ENCODE data around the gene EFR3B.
"Not testable (repeated sequence)": the region's sequence is repeated elsewhere in the genome, so short reads cannot be mapped to it uniquely, and the experiment has no call there.

The EFR3B gene

DNA sequence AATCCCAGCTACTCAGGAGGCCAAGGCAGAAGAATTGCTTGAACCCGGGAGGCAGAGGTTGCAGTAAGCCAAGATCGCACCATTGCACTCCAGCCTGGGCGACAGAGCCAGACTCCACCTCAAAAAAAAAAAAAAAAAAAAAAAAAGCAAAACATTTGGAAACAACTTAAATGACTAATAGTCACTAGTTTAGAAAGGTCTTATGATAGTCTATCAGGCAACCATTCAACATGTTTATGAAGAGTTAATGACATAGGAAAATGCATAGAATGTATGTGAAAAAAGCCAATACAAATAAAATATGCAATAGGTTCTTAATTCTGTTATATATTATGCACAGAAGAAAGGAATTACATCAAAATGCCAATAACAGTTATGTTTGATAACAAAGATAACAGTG is 85.2 kb downstream of the EFR3B start:
- H3K4me1 Mint-ChIP-seq (ENCODE audit: low read depth); H3K27ac Mint-ChIP-seq; H3K36me3 Mint-ChIP-seq; H3K4me3 Mint-ChIP-seq; H3K9me3 Mint-ChIP-seq (ENCODE audit: low read depth): not testable (repeated sequence)
- H3K27me3 Mint-ChIP-seq, result peaks cover 11% of the 10 kb centered on the region

DNA sequence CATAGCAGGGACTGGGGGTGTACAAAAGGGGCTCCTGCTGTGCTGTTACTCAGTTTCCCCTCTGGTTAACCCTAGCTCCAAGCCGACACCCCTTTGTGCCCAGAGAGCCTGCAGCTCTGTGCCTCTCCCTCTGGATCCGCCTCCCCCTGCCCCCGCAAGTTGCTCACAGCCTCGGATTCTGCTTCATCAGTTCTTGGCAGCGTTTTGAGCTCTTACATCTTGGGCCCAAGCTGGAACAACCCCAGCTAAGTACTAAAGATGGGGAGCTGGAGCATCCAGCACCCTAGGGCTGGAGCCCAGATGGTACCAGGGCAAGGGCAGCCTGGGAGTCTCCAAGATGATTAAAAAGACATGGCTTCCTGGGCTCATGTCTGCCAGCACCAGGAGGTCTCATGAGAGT is 85.8 kb downstream of the EFR3B start:
- no peaks in the 10 kb centered on the region for H3K9me3 Mint-ChIP-seq (ENCODE audit: low read depth)
- no peak overlapping the region for H3K27ac Mint-ChIP-seq
- H3K4me1 Mint-ChIP-seq (ENCODE audit: low read depth), result peaks cover 7% of the 10 kb centered on the region
- H3K27me3 Mint-ChIP-seq, result peaks cover 8% of the 10 kb centered on the region
- no peaks in the 10 kb centered on the region for H3K36me3 Mint-ChIP-seq
- no peak overlapping the region for H3K4me3 Mint-ChIP-seq

- Mint-ChIP-seq H3K27ac (no peak overlapping the region), H3K36me3 (no peaks in the 10 kb centered on the region), H3K4me3 (no peak overlapping the region), H3K4me1 (ENCODE audit: low read depth) (peaks cover 7% of the 10 kb centered on the region), H3K27me3 (peaks cover 25% of the 10 kb centered on the region), H3K9me3 (ENCODE audit: low read depth) (no peaks in the 10 kb centered on the region)
These were observed 88.1 kb downstream of the EFR3B start for GRCh38 chr2:25129901-25130520.

DNA sequence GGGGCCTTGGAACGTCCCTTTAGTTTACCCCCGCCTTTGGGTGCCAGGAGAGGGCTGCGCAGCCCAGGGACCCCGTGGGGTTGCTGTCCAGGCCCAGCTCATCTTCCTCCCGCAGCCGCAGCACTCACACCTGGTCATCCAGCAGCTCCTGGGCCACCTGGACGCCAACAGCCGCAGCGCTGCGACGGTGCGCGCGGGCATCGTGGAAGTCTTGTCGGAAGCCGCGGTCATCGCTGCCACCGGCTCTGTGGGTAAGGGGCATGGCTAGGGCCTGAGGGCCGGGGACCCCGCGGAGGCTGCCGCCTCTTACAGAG is 89.3 kb downstream of the EFR3B start:
- H3K27ac Mint-ChIP-seq, result no peak overlapping the region
- peak overlapping the region; percentile 63 for H3K4me3 Mint-ChIP-seq
- H3K36me3 Mint-ChIP-seq, result no peaks in the 10 kb centered on the region
- no peaks in the 10 kb centered on the region for H3K9me3 Mint-ChIP-seq (ENCODE audit: low read depth)
- peaks cover 7% of the 10 kb centered on the region for H3K4me1 Mint-ChIP-seq (ENCODE audit: low read depth)
- H3K27me3 Mint-ChIP-seq, result peaks cover 33% of the 10 kb centered on the region

DNA sequence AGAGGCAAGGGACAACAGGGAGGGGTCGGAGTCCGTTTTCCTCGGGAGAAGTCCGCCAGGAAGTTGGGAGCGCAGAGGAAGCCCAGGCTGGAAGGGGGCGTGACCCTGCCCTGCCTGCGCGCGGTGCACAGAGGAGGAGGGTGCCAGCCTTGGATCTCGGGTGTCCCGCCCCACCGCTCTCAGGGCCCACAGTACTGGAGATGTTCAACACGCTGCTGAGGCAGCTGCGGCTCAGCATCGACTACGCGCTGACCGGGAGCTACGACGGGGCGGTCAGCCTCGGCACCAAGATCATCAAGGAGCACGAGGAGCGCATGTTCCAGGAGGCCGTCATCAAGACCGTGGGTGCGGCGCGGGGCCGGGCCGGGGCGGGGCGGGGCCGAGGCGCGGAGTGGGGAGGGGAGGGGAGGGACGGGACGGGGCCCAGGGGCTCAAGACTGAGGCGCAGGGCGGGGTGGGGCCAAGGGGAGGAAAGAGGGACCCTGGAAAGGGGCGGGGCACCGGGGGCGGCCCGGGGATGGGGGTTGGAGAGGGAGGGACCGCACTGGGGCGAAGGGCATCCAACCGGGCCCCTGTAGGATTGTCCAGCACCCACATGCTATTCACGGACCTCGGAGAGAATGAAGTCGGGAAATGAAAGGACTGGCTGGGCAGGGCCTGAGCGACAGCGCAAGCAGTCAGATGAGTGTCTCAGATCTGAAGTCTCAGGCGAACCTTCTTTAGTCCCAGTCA is 89.9 kb downstream of the EFR3B start:
- H3K36me3 Mint-ChIP-seq, result no peaks in the 10 kb centered on the region
- H3K27ac Mint-ChIP-seq, result no peak overlapping the region
- no peaks in the 10 kb centered on the region for H3K9me3 Mint-ChIP-seq (ENCODE audit: low read depth)
- peak overlapping the region; percentile 63 for H3K4me3 Mint-ChIP-seq
- peaks cover 7% of the 10 kb centered on the region for H3K4me1 Mint-ChIP-seq (ENCODE audit: low read depth)
- H3K27me3 Mint-ChIP-seq, result peaks cover 33% of the 10 kb centered on the region

GRCh38 chr2:25132299-25132635 is 90.4 kb downstream of the EFR3B start:
- H3K9me3 Mint-ChIP-seq (ENCODE audit: low read depth), result no peaks in the 10 kb centered on the region
- peaks cover 35% of the 10 kb centered on the region for H3K27me3 Mint-ChIP-seq
- H3K4me1 Mint-ChIP-seq (ENCODE audit: low read depth), result peaks cover 7% of the 10 kb centered on the region
- H3K27ac Mint-ChIP-seq, result no peak overlapping the region
- peak overlapping the region; percentile 20 for H3K4me3 Mint-ChIP-seq
- H3K36me3 Mint-ChIP-seq, result no peaks in the 10 kb centered on the region

DNA sequence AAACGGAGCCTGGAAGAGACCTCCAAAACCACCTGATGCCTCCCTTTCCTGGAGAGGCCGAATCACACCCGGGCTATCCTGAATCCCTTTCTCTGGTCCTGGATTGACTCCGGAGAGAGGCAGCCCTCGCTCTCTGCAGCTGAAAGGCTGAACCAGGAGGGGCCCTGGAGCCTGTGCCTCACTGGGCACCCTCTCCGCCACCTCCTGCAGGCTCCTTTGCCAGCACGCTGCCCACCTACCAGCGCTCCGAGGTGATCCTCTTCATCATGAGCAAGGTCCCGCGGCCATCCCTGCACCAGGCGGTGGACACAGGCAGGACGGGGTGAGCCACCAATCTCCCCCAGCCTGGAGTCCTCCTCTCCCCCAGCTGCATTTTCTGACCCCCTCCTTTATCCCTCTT is 90.8 kb downstream of the EFR3B start:
- H3K36me3 Mint-ChIP-seq, result no peaks in the 10 kb centered on the region
- H3K9me3 Mint-ChIP-seq (ENCODE audit: low read depth), result no peaks in the 10 kb centered on the region
- no peak overlapping the region for H3K27ac Mint-ChIP-seq
- H3K4me3 Mint-ChIP-seq, result peak overlapping the region; percentile 6
- peaks cover 35% of the 10 kb centered on the region for H3K27me3 Mint-ChIP-seq
- peaks cover 7% of the 10 kb centered on the region for H3K4me1 Mint-ChIP-seq (ENCODE audit: low read depth)

DNA sequence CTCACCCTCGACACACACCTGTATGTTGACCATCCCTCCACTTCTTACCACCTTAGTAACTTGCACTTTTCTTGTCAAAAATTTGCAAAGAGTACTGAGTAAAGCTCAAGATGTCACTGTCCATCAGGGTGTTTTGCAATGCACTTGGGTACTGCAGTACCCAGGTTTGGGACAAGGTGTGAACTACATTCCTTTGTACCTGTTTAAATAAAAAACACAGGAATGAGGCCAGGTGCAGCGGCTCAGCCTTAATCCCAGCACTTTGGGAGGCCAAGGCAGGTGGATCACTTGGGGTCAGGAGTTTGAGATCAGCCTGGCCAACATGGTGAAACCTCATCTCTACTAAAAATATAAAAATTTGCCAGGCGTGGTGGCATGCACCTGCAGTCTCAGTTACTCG is 98.7 kb downstream of the EFR3B start:
- not testable (repeated sequence) for H3K27me3 Mint-ChIP-seq; H3K36me3 Mint-ChIP-seq; H3K4me3 Mint-ChIP-seq; H3K4me1 Mint-ChIP-seq (ENCODE audit: low read depth); H3K27ac Mint-ChIP-seq; H3K9me3 Mint-ChIP-seq (ENCODE audit: low read depth)

DNA sequence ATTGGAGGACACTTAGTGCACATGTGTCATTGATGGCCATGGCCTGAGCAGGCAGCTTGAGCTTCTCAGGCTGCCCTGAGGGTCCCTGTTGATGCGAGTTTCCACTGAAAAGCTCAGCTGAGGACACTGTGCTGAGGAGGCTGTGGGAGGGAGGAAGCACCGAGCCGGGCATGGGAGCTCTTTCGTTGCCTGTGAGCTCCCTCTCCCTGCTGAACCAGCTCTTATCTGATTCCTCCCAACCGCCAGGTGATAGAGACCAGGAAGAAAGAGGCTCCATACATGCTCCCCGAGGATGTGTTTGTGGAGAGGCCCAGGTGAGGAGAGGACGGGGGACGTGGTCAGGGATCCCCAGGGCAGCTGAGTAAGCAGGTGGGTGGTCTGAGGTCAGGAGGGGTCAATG is 99.2 kb downstream of the EFR3B start:
- Mint-ChIP-seq H3K4me3 (no peak overlapping the region), H3K9me3 (ENCODE audit: low read depth) (no peaks in the 10 kb centered on the region), H3K27me3 (peaks cover 4% of the 10 kb centered on the region), H3K27ac (no peak overlapping the region), H3K4me1 (ENCODE audit: low read depth) (peaks cover 5% of the 10 kb centered on the region), H3K36me3 (no peaks in the 10 kb centered on the region)

DNA sequence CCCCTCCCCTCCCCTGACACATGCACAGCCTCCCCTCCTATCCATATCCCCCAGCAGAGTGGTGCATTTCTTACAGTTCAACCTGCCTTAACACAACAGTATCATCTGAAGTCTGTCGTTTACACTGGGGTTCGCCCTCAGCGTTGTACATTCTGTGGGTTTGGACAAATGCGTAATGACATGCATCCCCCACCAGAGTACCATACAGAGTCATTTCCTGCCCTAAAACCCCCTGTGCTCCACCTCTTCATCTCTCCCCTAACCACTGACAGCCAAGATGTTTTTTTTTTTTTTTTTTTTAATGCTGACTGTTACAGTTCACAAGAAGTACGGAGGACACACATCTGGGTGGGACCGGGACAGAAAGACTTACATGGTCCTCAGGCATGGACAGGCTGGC is 103.9 kb downstream of the EFR3B start:
- Mint-ChIP-seq H3K9me3 (ENCODE audit: low read depth) (no peaks in the 10 kb centered on the region), H3K4me3 (no peak overlapping the region), H3K4me1 (ENCODE audit: low read depth) (peaks cover 5% of the 10 kb centered on the region), H3K27me3 (peaks cover 2% of the 10 kb centered on the region), H3K36me3 (no peaks in the 10 kb centered on the region), H3K27ac (no peak overlapping the region)

GRCh38 chr2:25146896-25147295 is 105.0 kb downstream of the EFR3B start:
- no peaks in the 10 kb centered on the region for H3K36me3 Mint-ChIP-seq
- no peak overlapping the region for H3K27ac Mint-ChIP-seq
- peaks cover 2% of the 10 kb centered on the region for H3K27me3 Mint-ChIP-seq
- peaks cover 5% of the 10 kb centered on the region for H3K4me1 Mint-ChIP-seq (ENCODE audit: low read depth)
- H3K4me3 Mint-ChIP-seq, result no peak overlapping the region
- H3K9me3 Mint-ChIP-seq (ENCODE audit: low read depth), result no peaks in the 10 kb centered on the region

DNA sequence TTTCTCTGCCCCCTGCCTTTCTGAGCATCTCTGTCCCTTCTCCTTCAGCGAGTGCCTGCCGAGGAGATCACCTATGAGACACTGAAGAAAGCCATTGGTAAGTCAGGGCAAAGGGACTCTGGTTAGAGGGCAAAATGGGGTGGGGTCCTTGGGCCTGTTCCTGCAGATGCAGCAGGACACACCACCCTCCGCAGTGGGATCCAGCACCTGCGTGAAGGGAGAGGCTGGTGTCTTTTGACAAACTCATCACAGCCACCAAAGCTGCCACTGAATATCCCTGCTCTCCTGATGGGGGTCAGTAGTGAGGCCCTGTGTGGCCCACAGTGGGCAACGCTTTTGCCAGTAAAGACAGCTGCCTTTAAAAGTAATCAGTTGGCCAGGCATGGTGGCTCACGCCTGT is 107.8 kb downstream of the EFR3B start:
- H3K4me1 Mint-ChIP-seq (ENCODE audit: low read depth), result peaks cover 5% of the 10 kb centered on the region
- H3K9me3 Mint-ChIP-seq (ENCODE audit: low read depth), result no peaks in the 10 kb centered on the region
- no peak overlapping the region for H3K4me3 Mint-ChIP-seq
- H3K27ac Mint-ChIP-seq, result no peak overlapping the region
- H3K27me3 Mint-ChIP-seq, result peaks cover 2% of the 10 kb centered on the region
- H3K36me3 Mint-ChIP-seq, result no peaks in the 10 kb centered on the region

DNA sequence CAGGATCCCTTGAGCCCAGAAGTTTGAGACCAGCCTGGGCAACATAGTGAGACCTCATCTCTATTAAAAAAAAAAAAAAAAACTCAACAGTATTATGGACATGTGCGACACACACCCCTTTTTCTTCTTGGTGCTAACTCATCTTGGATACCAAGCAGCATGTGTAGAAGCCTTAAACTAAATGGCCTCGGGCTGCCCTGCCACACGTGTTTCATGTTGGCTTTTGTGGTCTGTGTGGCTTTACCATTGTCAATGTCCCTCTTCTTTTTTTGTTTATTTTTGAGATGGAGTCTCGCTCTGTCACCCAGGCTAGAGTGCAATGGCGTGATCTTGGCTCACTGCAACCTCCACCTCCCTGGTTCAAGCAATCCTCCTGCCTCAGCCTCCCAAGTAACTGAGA is 109.1 kb downstream of the EFR3B start:
- H3K4me1 Mint-ChIP-seq (ENCODE audit: low read depth); H3K27ac Mint-ChIP-seq; H3K36me3 Mint-ChIP-seq; H3K9me3 Mint-ChIP-seq (ENCODE audit: low read depth); H3K27me3 Mint-ChIP-seq; H3K4me3 Mint-ChIP-seq: not testable (repeated sequence)

DNA sequence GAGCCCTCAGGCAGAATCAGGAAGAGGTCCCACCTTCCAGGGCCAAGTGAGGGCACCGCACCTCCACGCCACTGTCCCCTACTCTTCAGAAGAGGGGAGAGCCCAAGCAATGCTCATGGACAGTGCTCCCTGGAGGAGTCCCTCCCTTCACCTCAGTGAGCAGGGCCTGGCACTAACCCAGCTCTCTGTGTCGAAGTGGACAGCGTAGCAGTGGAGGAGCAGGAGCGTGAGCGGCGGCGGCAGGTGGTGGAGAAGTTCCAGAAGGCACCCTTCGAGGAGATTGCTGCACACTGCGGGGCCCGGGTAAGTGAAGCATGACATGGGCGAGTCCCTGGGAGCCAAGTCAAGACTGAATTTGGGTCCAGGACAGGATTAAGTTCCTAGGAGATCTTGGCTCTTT is 109.8 kb downstream of the EFR3B start:
- no peaks in the 10 kb centered on the region for H3K4me1 Mint-ChIP-seq (ENCODE audit: low read depth)
- no peaks in the 10 kb centered on the region for H3K27me3 Mint-ChIP-seq
- H3K36me3 Mint-ChIP-seq, result no peaks in the 10 kb centered on the region
- no peaks in the 10 kb centered on the region for H3K9me3 Mint-ChIP-seq (ENCODE audit: low read depth)
- H3K4me3 Mint-ChIP-seq, result no peak overlapping the region
- H3K27ac Mint-ChIP-seq, result no peak overlapping the region

GRCh38 chr2:25155401-25155800 is 113.5 kb downstream of the EFR3B start:
- H3K27me3 Mint-ChIP-seq, result no peaks in the 10 kb centered on the region
- H3K36me3 Mint-ChIP-seq, result peaks cover 8% of the 10 kb centered on the region
- no peaks in the 10 kb centered on the region for H3K9me3 Mint-ChIP-seq (ENCODE audit: low read depth)
- peaks cover 12% of the 10 kb centered on the region for H3K4me1 Mint-ChIP-seq (ENCODE audit: low read depth)
- no peak overlapping the region for H3K27ac Mint-ChIP-seq
- H3K4me3 Mint-ChIP-seq, result no peak overlapping the region

DNA sequence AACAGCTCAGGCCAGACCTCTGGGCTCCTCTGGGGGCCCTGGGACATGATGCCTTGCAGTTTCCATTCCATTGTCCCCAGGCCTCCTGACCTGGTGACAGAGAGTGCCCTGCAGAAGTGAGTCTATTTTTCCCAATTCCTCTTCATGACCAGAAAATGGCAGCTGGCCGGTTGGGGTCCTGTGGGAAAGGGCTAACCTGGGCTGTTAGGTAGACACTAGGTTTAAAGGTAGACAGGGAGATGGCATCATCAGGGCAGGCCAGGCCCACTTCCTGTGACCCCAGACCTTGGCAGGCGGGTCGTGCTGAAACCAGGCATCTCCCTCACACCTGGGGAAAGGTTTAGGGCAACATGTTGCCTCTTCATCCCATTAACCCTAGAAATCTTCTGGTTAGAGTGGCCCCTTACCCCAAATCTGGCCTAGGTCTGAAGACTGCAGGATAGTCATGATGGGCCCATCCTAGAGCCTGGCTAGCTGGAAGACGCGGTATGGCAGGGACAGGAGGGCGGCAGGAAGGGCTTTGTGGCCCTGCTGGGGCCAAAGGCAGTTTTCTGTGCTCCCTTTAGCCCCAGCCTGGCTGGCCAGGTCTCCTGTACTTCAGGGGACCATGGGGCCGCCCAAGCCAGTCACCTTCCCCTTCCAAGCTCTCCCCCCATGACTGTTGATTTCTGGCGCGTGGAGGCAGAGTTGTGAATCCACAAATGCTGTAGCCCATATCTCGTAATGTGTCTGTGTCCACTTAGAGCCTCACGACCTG is 116.4 kb downstream of the EFR3B start:
- Mint-ChIP-seq H3K27ac (no peak overlapping the region), H3K9me3 (ENCODE audit: low read depth) (no peaks in the 10 kb centered on the region), H3K36me3 (peaks cover 8% of the 10 kb centered on the region), H3K27me3 (no peaks in the 10 kb centered on the region), H3K4me3 (no peak overlapping the region), H3K4me1 (ENCODE audit: low read depth) (peaks cover 15% of the 10 kb centered on the region)

All from activated naive CD8-positive, alpha-beta T cell (primary cell).